SK-N-SH (cell line): Measurements from ENCODE around the gene MESP1. TPM values are rescaled to one million over a fixed set of nuclear protein-coding genes. Genes with fewer than 3 reads are reported as not detected.

ENCODE experiments used
- CTCF ChIA-PET: fragments of 300-600, 350-600 bp; formaldehyde crosslinking; extraction: SDS; loops from one replicate; lab custom pipeline; 2021; lab: Yijun Ruan, JAX
- POLR2A ChIA-PET: fragments of 350-600 bp; sonication (Branson Sonifier 250); formaldehyde crosslinking; extraction: SDS; loops from one replicate; lab custom pipeline; 2020; ENCODE audit warnings: antibody characterized with exemption, inconsistent platforms; lab: Yijun Ruan, JAX
- DNase-seq: peaks from one replicate; pipeline ENCODE4 v3.0.0; 2012
- H2AFZ ChIP-seq: fragments of 200-600 bp; sonication (generic); 2 replicates; pipeline ENCODE4 v1.8.1; 2016; ENCODE audit warnings: antibody characterized with exemption, mild to moderate bottlenecking, low read depth
- H3F3A ChIP-seq: fragments of 200-600 bp; sonication (generic); replicated peaks from 2 replicates; pipeline ENCODE3; 2016; ENCODE audit warnings: antibody characterized with exemption, mild to moderate bottlenecking; ENCODE audit not compliant: insufficient read depth
- H3K27ac ChIP-seq, 2 experiments: fragments of 200-500 bp in 1 of 2; fragments of 200-600 bp in 1 of 2; sonication (Bioruptor generic) in 1 of 2; sonication (generic), shearing (Covaris generic) in 1 of 2; 2 replicates each; pipeline versions ENCODE4 v1.5.1 to v1.6.1; 2014 to 2016; ENCODE audit warnings: low read depth in 2 of 2, inconsistent platforms in 1 of 2, low read length in 1 of 2, mild to moderate bottlenecking in 1 of 2, mixed read lengths in 1 of 2
- H3K27me3 ChIP-seq: fragments of 200-600 bp; sonication (generic), shearing (Covaris generic); 2 replicates; pipeline ENCODE4 v1.6.1; 2016; ENCODE audit warnings: mixed run types; ENCODE audit not compliant: insufficient read depth
- H3K36me3 ChIP-seq, 2 experiments: fragments of 200-500 bp in 1 of 2; fragments of 200-600 bp in 1 of 2; sonication (Bioruptor generic) in 1 of 2; sonication (generic) in 1 of 2; replicated peaks in 1 of 2; 2 replicates each; pipeline versions ENCODE3 to v1.5.1; 2014 to 2016; ENCODE audit warnings: low read length in 1 of 2, mild to moderate bottlenecking in 1 of 2; ENCODE audit not compliant: insufficient read depth in 2 of 2, control insufficient read depth in 1 of 2
- H3K4me1 ChIP-seq, 2 experiments: fragments of 200-500 bp in 1 of 2; fragments of 200-600 bp in 1 of 2; sonication (Bioruptor generic) in 1 of 2; sonication (generic), shearing (Covaris generic) in 1 of 2; 2 replicates each; pipeline versions ENCODE4 v1.5.1 to v1.6.1; 2014 to 2016; ENCODE audit warnings: low read depth in 1 of 2, low read length in 1 of 2, mixed run types in 1 of 2; ENCODE audit not compliant: insufficient read depth in 2 of 2, control insufficient read depth in 1 of 2
- H3K4me2 ChIP-seq: fragments of 200-600 bp; sonication (generic), shearing (Covaris generic); 2 replicates; pipeline ENCODE4 v1.6.1; 2017; ENCODE audit warnings: mixed run types
- H3K4me3 ChIP-seq, 2 experiments: fragments of 200-500 bp in 1 of 2; fragments of 200-600 bp in 1 of 2; sonication (Bioruptor generic) in 1 of 2; sonication (generic), shearing (Covaris generic) in 1 of 2; 2 replicates each; pipeline versions ENCODE4 v1.5.1 to v1.8.1; 2014 to 2016; ENCODE audit warnings: low read depth in 2 of 2, inconsistent platforms in 1 of 2, low read length in 1 of 2, mild to moderate bottlenecking in 1 of 2, mixed read lengths in 1 of 2, moderate library complexity in 1 of 2
- H3K79me2 ChIP-seq: fragments of 200-600 bp; sonication (generic); 2 replicates; pipeline ENCODE4 v1.8.1; 2017; ENCODE audit warnings: mild to moderate bottlenecking; ENCODE audit not compliant: insufficient read depth
- H3K9ac ChIP-seq: fragments of 200-600 bp; sonication (generic); 2 replicates; pipeline ENCODE4 v1.6.1; 2017; ENCODE audit warnings: mixed run types
- H3K9me2 ChIP-seq: fragments of 200-600 bp; sonication (generic); 2 replicates; pipeline ENCODE4 v1.6.1; 2017; ENCODE audit warnings: mixed run types
- H3K9me3 ChIP-seq: fragments of 200-600 bp; sonication (generic); 2 replicates; pipeline ENCODE4 v1.6.1; 2017; ENCODE audit warnings: mixed run types, mild to moderate bottlenecking, moderate library complexity
- H4K20me1 ChIP-seq: fragments of 200-600 bp; sonication (generic); 2 replicates; pipeline ENCODE4 v1.6.1; 2017; ENCODE audit warnings: mild to moderate bottlenecking, mixed run types; ENCODE audit not compliant: insufficient read depth
- EP300 ChIP-seq, 2 experiments: IDR thresholded peaks; 2 replicates each; pipeline versions ENCODE4 v1.4.0 to v1.6.1; 2012; ENCODE audit warnings: borderline replicate concordance in 1 of 2, low read depth in 1 of 2, low read length in 1 of 2
- EZH2phosphoT487 ChIP-seq: fragments of 200-600 bp; sonication (generic); IDR thresholded peaks from 2 replicates; pipeline ENCODE4 v1.6.1; 2017; ENCODE audit warnings: low read depth, mixed run types, mild to moderate bottlenecking, antibody characterized with exemption, moderate library complexity, borderline replicate concordance
- FOSL2 ChIP-seq: IDR thresholded peaks from 2 replicates; pipeline ENCODE4 v1.4.0; 2012; ENCODE audit warnings: low read depth, mild to moderate bottlenecking, moderate library complexity, borderline replicate concordance
- POLR2AphosphoS5 ChIP-seq: IDR thresholded peaks from 2 replicates; pipeline ENCODE4 v1.6.1; 2012; ENCODE audit warnings: low read depth, low read length
- RFX5 ChIP-seq: IDR thresholded peaks from 2 replicates; pipeline ENCODE4 v1.6.1; 2012; ENCODE audit warnings: mild to moderate bottlenecking, improper control_type of control experiment, low read length
- SMC3 ChIP-seq: IDR thresholded peaks from 2 replicates; pipeline ENCODE4 v1.6.1; 2012; ENCODE audit warnings: low read depth, low read length, improper control_type of control experiment
- TAF1 ChIP-seq: IDR thresholded peaks from 2 replicates; pipeline ENCODE4 v1.6.1; 2012; ENCODE audit warnings: low read depth, mild to moderate bottlenecking, low read length, moderate library complexity, borderline replicate concordance
- TCF12 ChIP-seq: IDR thresholded peaks from 2 replicates; pipeline ENCODE4 v1.4.0; 2012
- USF1 ChIP-seq: IDR thresholded peaks from 2 replicates; pipeline ENCODE4 v1.4.0; 2012; ENCODE audit warnings: low read depth, borderline replicate concordance
- USF2 ChIP-seq: fragments of 150-350 bp; IDR thresholded peaks from 2 replicates; pipeline ENCODE4 v1.6.1; 2017; ENCODE audit warnings: antibody characterized with exemption, low read length, low read depth, borderline replicate concordance
- YY1 ChIP-seq: IDR thresholded peaks from 2 replicates; pipeline ENCODE4 v1.4.0; 2012; ENCODE audit warnings: low read depth, mild to moderate bottlenecking
- ZBTB33 ChIP-seq: IDR thresholded peaks from 2 replicates; pipeline ENCODE4 v1.4.0; 2012; ENCODE audit warnings: low read depth, borderline replicate concordance
- WGBS: methylation state at CpG from one replicate; pipeline ENCODE4 v1.1.6; 2017; ENCODE audit warnings: low lambda C conversion rate; 5-methylcytosine and 5-hydroxymethylcytosine counted together
- polyA plus RNA-seq, 3 experiments: library from polyadenylated mRNA; depleted of rRNA; stranded (reverse); fragments of >200 nt; gene quantifications; 2 replicates each; pipeline ENCODE4 v1.2.3, GENCODE V29; 2012

The MESP1 gene
- polyA plus RNA-seq, 1 of the 3 experiments (the other 2 are of a cell fraction), result 0.74 TPM

GRCh38 chr15:89785774-89786140 is 34.7 kb upstream of the MESP1 start:
- Histone ChIP-seq H3K4me1 (no peaks in the 10 kb centered on the region; a peak in 1 of 4 replicates), H3F3A (peaks cover 12% of the 10 kb centered on the region), H3K36me3 (peaks cover 0 to 14% of the 10 kb centered on the region in 2 experiments), H3K4me3 (no peak overlapping the region), H3K27me3 (no peaks in the 10 kb centered on the region), H2AFZ (no peak overlapping the region), H3K9ac (no peak overlapping the region), H4K20me1 (no peaks in the 10 kb centered on the region), H3K9me2 (no peaks in the 10 kb centered on the region), H3K79me2 (no peaks in the 10 kb centered on the region), H3K9me3 (peaks cover 12% of the 10 kb centered on the region; the same call in 1 of the 2 replicates), H3K27ac (no peak overlapping the region), H3K4me2 (no peak overlapping the region)
- DNase-seq, result no peak
- no peak for TF ChIP-seq TCF12
- TF ChIP-seq EP300 (IDR thresholded peaks at IDR 0.05; ENCODE audit: borderline replicate concordance in 1 of 2, low read depth in 1 of 2, low read length in 1 of 2), result no peak
- no peak for TF ChIP-seq RFX5
- TF ChIP-seq POLR2AphosphoS5, result no peak
- no peak for TF ChIP-seq USF1
- no peak for TF ChIP-seq FOSL2
- no peak for TF ChIP-seq TAF1
- TF ChIP-seq SMC3, result no peak
- no peak for TF ChIP-seq USF2
- ChIA-PET CTCF (interaction anchor here (1.9 kb wide), 1 partner anchor 25 kb away, joined by 5 read pairs; no protein-coding TSS in a partner anchor), POLR2A (no interaction called here)

- H3K9ac ChIP-seq, result no peak overlapping the region
- no peak overlapping the region for H2AFZ ChIP-seq
- WGBS, result 83% methylated on average over 11 of the region's 13 CpGs
- peaks cover 0 to 14% of the 10 kb centered on the region in 2 experiments for H3K36me3 ChIP-seq
- no peak for DNase-seq
- peaks cover 12% of the 10 kb centered on the region for H3F3A ChIP-seq
- H3K9me3 ChIP-seq, result peaks cover 12% of the 10 kb centered on the region; the same call in 1 of the 2 replicates
- H3K4me1 ChIP-seq, result no peaks in the 10 kb centered on the region; a peak in 1 of 4 replicates
- no peak for TF ChIP-seq EZH2phosphoT487
- no peak for TF ChIP-seq SMC3
- TF ChIP-seq EP300 (IDR thresholded peaks at IDR 0.05; ENCODE audit: borderline replicate concordance in 1 of 2, low read depth in 1 of 2, low read length in 1 of 2), result no peak
- TF ChIP-seq YY1, result no peak
- TF ChIP-seq ZBTB33, result no peak
- no peaks in the 10 kb centered on the region for H3K27me3 ChIP-seq
- no peaks in the 10 kb centered on the region for H3K9me2 ChIP-seq
- no peak overlapping the region for H3K4me3 ChIP-seq
- ChIA-PET POLR2A (no interaction called here), CTCF (interaction anchor here (1.2 to 1.9 kb wide), 3 partner anchors 12 to 24 kb away, joined by 3 to 7 read pairs (median 5); no protein-coding TSS in a partner anchor)
- H3K4me2 ChIP-seq, result no peak overlapping the region
- H3K27ac ChIP-seq, result no peak overlapping the region
- H3K79me2 ChIP-seq, result no peaks in the 10 kb centered on the region
- H4K20me1 ChIP-seq, result no peaks in the 10 kb centered on the region
Measured at GRCh38 chr15:89785064-89785773, 34.2 kb upstream of the MESP1 start.
